GM10847 (cell line): Measurements from ENCODE around the gene ZSWIM5.

Experiments used
- POLR2A ChIP-seq: IDR thresholded peaks from 2 replicates; pipeline ENCODE4 v1.6.1; 2011; ENCODE audit not compliant: insufficient read length; ENCODE audit errors: extremely low read depth

Gene ZSWIM5

DNA sequence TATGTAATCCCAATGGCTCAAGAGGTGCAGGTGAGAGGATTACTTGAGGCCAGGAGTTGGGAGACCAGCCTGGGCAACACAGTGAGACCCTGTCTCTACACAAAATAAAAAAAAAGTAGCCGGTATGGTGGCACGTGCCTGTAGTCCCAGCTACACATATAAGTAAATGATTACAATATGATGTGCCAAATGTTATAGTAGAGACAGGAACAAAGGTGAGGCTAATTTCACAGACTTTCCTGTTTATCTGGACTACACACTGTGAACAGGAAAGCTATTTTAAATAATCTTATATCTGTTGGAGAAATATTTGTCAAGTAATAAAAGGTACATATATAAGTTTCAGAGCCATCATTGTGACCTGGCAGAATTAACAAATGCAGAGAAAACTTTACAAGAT is 116.7 kb downstream of the ZSWIM5 start:
- TF ChIP-seq POLR2A: no peak

GRCh38 chr1:45084562-45084961 is 121.8 kb downstream of the ZSWIM5 start:
- no peak for TF ChIP-seq POLR2A

GRCh38 chr1:45079533-45079932 is 126.9 kb downstream of the ZSWIM5 start:
- no peak for TF ChIP-seq POLR2A

DNA sequence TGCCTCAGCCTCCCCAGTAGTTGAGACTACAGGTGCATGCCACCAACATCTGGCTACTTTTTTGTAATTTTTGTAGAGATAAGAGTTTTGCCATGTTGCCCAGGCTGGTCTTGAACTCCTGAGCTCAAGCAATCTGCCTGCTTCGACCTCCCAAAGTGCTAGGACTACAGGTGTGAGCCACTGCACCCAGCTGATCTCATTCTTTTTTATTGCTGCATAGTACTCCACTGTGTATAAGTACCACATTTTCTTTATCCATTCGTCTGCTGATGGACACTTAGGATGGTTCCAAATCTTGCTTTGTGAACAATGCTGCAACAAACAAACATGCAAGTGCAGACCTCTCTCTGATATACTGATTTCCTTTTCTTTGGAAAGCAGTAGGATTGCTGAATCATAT is 134.8 kb downstream of the ZSWIM5 start:
- TF ChIP-seq POLR2A: no peak

- TF ChIP-seq POLR2A: no peak
Measured at GRCh38 chr1:45067806-45068205, 138.6 kb downstream of the ZSWIM5 start.

- TF ChIP-seq POLR2A: no peak
Measured at GRCh38 chr1:45065083-45065482, 141.3 kb downstream of the ZSWIM5 start.

DNA sequence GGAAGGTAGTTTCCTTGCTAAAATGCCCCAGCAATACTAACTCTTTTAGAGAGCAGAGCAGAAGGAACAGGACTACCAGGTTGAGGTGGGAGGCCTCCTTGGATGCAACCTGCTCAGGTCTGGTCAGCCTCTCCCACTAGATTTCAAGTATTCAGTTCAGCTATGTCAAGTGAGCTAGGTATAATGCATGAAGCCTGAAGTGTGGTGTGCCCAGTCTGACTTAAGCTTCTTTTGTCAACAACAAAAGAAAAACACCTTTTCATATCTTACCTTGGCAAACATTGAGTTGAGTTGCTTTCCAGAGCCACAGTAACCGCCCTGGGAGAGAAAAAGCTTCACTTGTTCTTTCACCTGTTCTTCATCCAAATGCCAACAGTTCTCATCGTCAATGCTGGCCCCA is 146.6 kb downstream of the ZSWIM5 start:
- TF ChIP-seq POLR2A: no peak

DNA sequence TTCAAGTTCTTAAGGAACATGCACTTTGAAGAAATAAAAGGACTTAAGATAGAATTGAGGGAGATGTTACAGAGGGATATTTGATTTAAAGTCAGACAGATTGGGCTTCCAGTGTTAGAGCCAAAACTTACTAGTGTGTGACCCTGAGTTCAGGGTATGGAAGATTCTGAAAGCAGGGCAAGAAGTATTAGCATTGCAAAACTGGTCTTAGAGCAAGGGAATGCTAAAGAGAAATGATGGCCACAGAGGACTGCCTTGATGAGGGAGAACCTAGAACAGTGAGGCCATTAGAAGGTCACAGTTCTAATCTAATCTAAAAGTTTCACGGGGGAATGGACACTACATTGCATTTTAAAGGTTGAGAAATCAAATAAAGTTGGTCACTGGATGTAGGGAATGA is 148.9 kb downstream of the ZSWIM5 start:
- no peak for TF ChIP-seq POLR2A

- no peak for TF ChIP-seq POLR2A
Measured at GRCh38 chr1:45051005-45051772, 155.2 kb downstream of the ZSWIM5 start.

DNA sequence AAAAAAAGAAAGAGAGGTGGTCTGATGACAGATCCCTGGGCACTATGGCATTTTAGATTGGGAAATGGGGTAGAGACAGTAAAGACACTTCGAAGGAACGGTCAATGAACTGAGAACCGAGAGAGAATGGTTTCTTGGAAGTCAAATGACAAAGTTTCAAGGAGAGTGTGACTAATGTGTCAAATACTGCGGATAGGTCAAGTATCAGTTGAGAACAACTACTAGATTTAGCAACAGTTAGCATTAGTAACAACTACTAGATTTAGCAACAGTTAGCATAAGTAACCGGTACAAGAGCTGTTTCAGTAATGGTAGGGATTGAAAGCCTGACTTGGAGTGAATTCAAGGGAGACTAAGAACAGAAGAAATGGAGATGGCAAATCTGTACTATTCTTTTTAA is 159.4 kb downstream of the ZSWIM5 start:
- no peak for TF ChIP-seq POLR2A

GRCh38 chr1:45044916-45045315 is 161.5 kb downstream of the ZSWIM5 start:
- no peak for TF ChIP-seq POLR2A

- TF ChIP-seq POLR2A: no peak
Measured at GRCh38 chr1:45043094-45043493, 163.3 kb downstream of the ZSWIM5 start.

DNA sequence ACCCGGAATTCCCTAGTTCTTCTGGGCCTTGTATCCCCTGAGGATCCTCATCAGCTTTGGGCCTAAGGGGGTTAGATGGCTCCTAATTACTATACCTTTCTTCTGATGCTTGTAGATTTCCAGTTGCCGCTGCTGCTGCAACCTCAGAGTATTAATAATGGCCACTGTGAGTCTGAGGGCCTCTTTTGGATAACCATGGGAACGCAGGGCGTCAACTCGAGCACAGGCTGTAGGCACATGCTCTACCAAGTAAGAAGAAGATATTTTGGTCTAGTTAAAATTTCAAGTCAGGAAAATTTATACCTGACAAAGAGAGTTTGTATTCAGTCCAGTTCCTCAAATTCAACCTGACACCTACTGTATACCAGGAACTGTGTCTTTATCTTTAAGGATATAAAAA is 166.1 kb downstream of the ZSWIM5 start:
- no peak for TF ChIP-seq POLR2A

GRCh38 chr1:45038661-45039364 is 167.6 kb downstream of the ZSWIM5 start:
- no peak for TF ChIP-seq POLR2A

- no peak for TF ChIP-seq POLR2A
Measured at GRCh38 chr1:45038240-45038639, 168.2 kb downstream of the ZSWIM5 start.

DNA sequence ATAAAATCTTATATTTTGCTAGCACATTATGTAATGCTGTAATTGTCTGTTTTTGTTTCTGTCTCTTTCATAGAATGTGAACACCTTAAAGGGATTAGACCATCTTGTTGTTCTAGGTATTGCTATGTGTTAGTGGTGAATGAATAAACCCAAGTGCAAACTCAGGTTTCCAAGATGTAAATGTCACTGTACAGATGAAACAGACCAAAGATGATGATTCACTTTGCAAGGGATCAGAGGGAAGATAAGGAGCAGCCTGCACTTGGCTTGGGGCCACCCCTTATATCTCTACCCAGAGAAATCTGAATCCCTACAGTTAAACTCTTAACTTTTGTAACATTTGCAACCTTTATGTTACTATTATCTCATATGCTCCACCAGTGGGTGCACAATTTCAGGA is 168.9 kb downstream of the ZSWIM5 start:
- no peak for TF ChIP-seq POLR2A
